Heart left ventricle (tissue), 13 donors: ENCODE measurements around the gene GRB14.

Experiments used
- CTCF ChIP-seq, 12 donors: fragments of 200-600 bp; sonication (generic) in 4 of 12; IDR thresholded peaks; one replicate each; pipeline versions ENCODE4 v1.5.0 to v1.8.0; 2018 to 2022; ENCODE audit warnings: antibody characterized with exemption in 12 of 12, mild to moderate bottlenecking in 5 of 12
- POLR2A ChIP-seq, 2 donors: fragments of 450-650 bp; IDR thresholded peaks; one replicate each; pipeline ENCODE4 v1.6.1; 2017; ENCODE audit warnings: antibody characterized with exemption in 2 of 2, mild to moderate bottlenecking in 2 of 2, moderate library complexity in 2 of 2
- donor health status: ischemic (EF 13 %, LVEDD 7.1; RV severe dilation, severe dysfunction).
- donor health status: DM: no; HTN: yes; CAD: no.
- donor health status: DM: no; HTN: no; CAD: no.
- donor health status: ischemic (EF 25% LVEDD 6.9; RV normal size, moderate dysfunction).
- donor health status: ischemic (EF 25% LVEDD 5.7; RV mildly dilated, moderate dysfunction).
- donor health status: ischemic (EF 35%, LVEDD 5.7; RV mildly dilated, moderate dysfunction).
- donor health status: nonischemic (EF 11% LVEDD 7.7; RV severe dilation, severe dysfunction).
- donor health status: DM: yes; HTN: yes; CAD: no.
- donor health status: PGD.
- donor health status: ischemic (EF 29% LVEDD 5.4; RV normal size, mild dysfunction).
- donor health status: nonischemic (EF 23%, LVEDD 6.1; RV moderate dilation, normal function).

DNA sequence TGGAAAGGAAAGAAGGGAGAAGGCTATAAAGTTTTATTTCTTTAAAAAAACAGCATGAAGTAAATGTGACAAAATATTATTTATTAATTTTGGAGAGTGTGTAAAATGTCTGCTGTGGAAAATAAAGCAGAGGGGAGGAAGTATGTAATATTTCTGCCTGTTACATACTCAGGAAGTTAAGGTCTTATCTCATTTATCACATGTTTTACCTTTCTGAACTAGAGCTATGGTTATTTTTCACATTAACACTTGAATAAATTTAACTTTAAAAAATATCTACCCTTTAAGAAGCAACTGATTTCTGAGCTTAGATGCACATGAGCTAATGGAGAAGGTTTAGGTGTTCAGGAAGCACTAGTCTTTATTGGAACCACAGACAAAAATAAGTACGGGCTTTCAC lies 148.3 kb downstream of the GRB14 start:
- TF ChIP-seq CTCF (IDR thresholded peaks at IDR 0.05) (no peak), POLR2A (IDR thresholded peaks at IDR 0.05) (no peak)
